GM12892 (cell line): ENCODE results near the gene BMERB1.

Experiments
- POLR2A ChIP-seq: IDR thresholded peaks from 2 replicates; pipeline ENCODE4 v1.6.1; 2011; ENCODE audit warnings: low read depth, low read length, control low read depth
- TAF1 ChIP-seq: IDR thresholded peaks from 2 replicates; pipeline ENCODE4 v1.6.1; 2011; ENCODE audit warnings: low read depth, mild to moderate bottlenecking, control low read depth, low read length, borderline replicate concordance

- TF ChIP-seq TAF1 (no peak), POLR2A (no peak)
Measured at GRCh38 chr16:15542261-15542660, 107.9 kb downstream of the BMERB1 start.
